ENCODE data around the gene TSSK2. TPM values are rescaled to one million over a fixed set of nuclear protein-coding genes. Genes with fewer than 3 reads are reported as not detected.

TSSK2 gene
- total RNA-seq, 2 experiments from 2014 or later, result not detected

GRCh38 chr22:19149047-19149883, 18.2 kb downstream of the TSSK2 start:
- TF ChIP-seq, protein P1, sequence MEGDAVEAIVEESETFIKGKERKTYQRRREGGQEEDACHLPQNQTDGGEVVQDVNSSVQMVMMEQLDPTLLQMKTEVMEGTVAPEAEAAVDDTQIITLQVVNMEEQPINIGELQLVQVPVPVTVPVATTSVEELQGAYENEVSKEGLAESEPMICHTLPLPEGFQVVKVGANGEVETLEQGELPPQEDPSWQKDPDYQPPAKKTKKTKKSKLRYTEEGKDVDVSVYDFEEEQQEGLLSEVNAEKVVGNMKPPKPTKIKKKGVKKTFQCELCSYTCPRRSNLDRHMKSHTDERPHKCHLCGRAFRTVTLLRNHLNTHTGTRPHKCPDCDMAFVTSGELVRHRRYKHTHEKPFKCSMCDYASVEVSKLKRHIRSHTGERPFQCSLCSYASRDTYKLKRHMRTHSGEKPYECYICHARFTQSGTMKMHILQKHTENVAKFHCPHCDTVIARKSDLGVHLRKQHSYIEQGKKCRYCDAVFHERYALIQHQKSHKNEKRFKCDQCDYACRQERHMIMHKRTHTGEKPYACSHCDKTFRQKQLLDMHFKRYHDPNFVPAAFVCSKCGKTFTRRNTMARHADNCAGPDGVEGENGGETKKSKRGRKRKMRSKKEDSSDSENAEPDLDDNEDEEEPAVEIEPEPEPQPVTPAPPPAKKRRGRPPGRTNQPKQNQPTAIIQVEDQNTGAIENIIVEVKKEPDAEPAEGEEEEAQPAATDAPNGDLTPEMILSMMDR (conservative IDR thresholded peaks at IDR 0.05; ENCODE audit: low read length), result no peak
- TF ChIP-seq EZH2phosphoT487 (IDR thresholded peaks at IDR 0.05; ENCODE audit: borderline replicate concordance, low read depth, low read length), result no peak
- H3K9me2 ChIP-seq (ENCODE audit: insufficient read depth, low read length), result no peaks in the 10 kb centered on the region
- no peak for DNase-seq (ENCODE audit: low spot score)
- no peak overlapping the region for H2AFZ ChIP-seq (ENCODE audit: low read length)
- H3K79me2 ChIP-seq (ENCODE audit: insufficient read depth, low read depth, low read length), result no peaks in the 10 kb centered on the region; the same call in 1 of the 2 replicates
- no peaks in the 10 kb centered on the region for H3K9me3 ChIP-seq (ENCODE audit: low read length)
- intact Hi-C loops (cut with micrococcal nuclease; ENCODE audit: unreplicated experiment), result loop anchor here (10.0 kb wide), 1 partner anchor 286 kb away; the partner anchor contains the start of genes HIRA and MRPL40
- no peaks in the 10 kb centered on the region for H4K20me1 ChIP-seq (ENCODE audit: insufficient read depth, low read length)
- H3K4me1 ChIP-seq (ENCODE audit: insufficient read depth, low read length, poor library complexity, severe bottlenecking), result no peaks in the 10 kb centered on the region
- no TSS peak for BruUV-seq (replicated peaks)
- ChIA-PET CTCF (ENCODE audit: unreplicated experiment) (no interaction called here), POLR2A (no interaction called here)
- no peaks in the 10 kb centered on the region for H3K36me3 ChIP-seq (ENCODE audit: insufficient read depth, low read length)
- no peak overlapping the region for H3K27ac ChIP-seq (ENCODE audit: low read depth, low read length, poor library complexity, severe bottlenecking)
- no peak overlapping the region for H3K4me3 ChIP-seq (ENCODE audit: low read depth, low read length, poor library complexity, severe bottlenecking)
- H3K4me2 ChIP-seq (ENCODE audit: low read length), result no peak overlapping the region

DNA sequence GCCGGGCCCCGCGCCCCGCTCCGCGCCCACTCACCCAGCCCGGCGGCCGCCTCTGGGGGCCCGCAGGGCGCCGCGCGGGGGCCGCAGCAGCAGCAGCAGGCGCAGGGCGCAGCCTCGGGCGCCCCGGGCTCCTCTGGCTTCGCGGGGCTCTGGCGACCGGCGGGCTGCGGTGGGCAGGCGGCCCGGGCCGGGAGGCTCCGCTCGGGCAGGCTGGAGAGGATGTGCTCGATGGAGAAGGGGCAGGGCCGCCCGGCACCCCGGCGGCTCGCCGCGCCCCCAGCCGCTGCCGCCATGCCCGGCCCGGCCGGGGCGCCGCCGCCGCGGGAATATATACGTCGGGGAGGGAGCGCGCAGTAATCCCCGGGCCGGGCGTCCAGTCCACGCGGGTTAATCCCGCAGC, 18.9 kb downstream of the TSSK2 start, which contains the start of gene GSC2:
Gene GSC2 (minus strand): TSS at position 302 of the 400 bp plus-strand sequence. CDS start 9 bp downstream, at position 293.
- TF ChIP-seq, protein P1 (conservative IDR thresholded peaks at IDR 0.05; ENCODE audit: low read length), result no peak
- TF ChIP-seq EZH2phosphoT487 (IDR thresholded peaks at IDR 0.05; ENCODE audit: borderline replicate concordance, low read depth, low read length), result no peak
- H3K9me2 ChIP-seq (ENCODE audit: insufficient read depth, low read length), result no peaks in the 10 kb centered on the region
- H4K20me1 ChIP-seq (ENCODE audit: insufficient read depth, low read length), result no peaks in the 10 kb centered on the region
- no peaks in the 10 kb centered on the region for H3K36me3 ChIP-seq (ENCODE audit: insufficient read depth, low read length)
- no TSS peak for BruUV-seq (replicated peaks)
- H2AFZ ChIP-seq (ENCODE audit: low read length), result no peak within 1 kb of the TSS
- intact Hi-C loops (cut with micrococcal nuclease; ENCODE audit: unreplicated experiment), result loop anchor here (10.0 kb wide), 1 partner anchor 285 kb away; the partner anchor contains the start of genes HIRA and MRPL40
- no peak within 1 kb of the TSS for H3K27ac ChIP-seq (ENCODE audit: low read depth, low read length, poor library complexity, severe bottlenecking)
- H3K4me2 ChIP-seq (ENCODE audit: low read length), result no peak within 1 kb of the TSS
- H3K4me1 ChIP-seq (ENCODE audit: insufficient read depth, low read length, poor library complexity, severe bottlenecking), result no peaks in the 10 kb centered on the region
- H3K9me3 ChIP-seq (ENCODE audit: low read length), result no peaks in the 10 kb centered on the region
- H3K4me3 ChIP-seq (ENCODE audit: low read depth, low read length, poor library complexity, severe bottlenecking), result no peak within 1 kb of the TSS
- CTCF ChIA-PET (ENCODE audit: unreplicated experiment), result no interaction called here
- POLR2A ChIA-PET, result no interaction called here
- no peaks in the 10 kb centered on the region for H3K79me2 ChIP-seq (ENCODE audit: insufficient read depth, low read depth, low read length)
- no peak for DNase-seq (ENCODE audit: low spot score)
